Dedifferentiated amniotic fluid mesenchymal stem cell (primary cell): ENCODE results near the gene VSIG10L2.

Source experiments
- DNase-seq: peaks from one replicate; pipeline ENCODE4 v3.0.0-alpha.2; 2016; ENCODE audit errors: extremely low spot score

Gene VSIG10L2

DNA sequence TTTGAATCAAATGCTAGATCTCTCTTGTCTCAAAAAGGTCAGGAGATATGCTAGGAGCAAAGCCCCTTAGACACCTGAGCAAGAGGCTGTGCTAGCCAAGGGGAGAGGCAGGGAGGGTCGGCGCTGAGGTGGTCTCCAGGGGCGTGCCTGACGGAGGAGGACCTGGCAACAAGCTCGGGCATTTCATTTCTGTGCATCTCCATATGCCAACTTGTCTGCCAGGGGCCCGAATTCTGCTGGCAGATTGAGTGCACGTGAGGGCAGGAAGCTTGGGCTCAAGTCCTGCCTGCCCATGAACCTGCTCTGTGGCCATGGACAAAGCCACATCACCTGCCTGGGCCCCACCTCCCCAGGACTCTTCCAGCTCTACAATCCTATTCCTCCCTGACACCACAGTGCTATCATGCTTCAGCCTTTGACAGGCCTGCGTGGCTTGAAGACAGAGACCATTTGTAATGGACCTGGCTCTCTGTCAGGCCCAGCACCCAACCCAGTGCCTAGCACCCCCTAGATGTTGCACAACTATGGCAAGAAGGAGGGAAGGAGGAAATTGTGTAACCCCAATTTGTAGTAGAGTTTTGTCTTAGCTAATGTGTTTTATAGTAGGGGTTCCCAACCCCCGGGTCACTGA is 16.3 kb upstream of the VSIG10L2 start:
- DNase-seq, result no peak

DNA sequence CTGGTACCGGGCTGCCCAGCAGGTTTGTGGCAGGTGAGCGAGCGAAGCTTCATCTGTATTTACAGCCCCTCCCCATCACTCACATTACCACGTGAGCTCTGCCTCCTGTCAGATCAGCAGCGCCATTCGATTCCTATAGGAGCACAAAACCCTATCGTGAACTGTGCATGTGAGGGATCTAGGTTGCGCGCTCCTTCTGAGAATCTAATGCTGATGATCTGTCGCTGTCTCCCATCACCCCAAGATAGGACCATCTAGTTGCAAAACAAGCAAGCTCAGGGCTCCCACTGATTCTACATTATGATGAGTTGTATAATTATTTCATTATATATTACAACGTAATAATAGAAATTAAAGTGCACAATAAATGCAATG is 15.8 kb upstream of the VSIG10L2 start:
- DNase-seq, result no peak

DNA sequence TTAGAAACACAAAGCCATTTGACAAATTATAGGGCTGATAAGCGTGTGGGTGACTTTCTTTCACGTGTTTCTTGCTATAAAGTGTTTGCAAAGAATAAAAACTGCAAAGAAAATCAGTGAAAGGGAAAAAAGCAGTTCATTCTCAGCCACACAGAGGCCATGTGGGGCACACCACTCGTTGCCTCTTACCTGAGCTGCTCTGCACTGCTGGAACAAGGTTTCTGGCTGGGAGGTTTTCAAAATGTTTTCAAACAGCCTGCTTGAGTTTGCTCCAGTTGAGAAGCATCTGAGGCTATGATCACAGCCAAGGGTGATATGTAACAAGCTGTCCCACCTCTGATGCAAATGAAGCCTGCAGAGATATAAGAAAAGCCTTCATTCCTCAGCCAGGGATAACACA is 14.7 kb upstream of the VSIG10L2 start:
- DNase-seq, result no peak

DNA sequence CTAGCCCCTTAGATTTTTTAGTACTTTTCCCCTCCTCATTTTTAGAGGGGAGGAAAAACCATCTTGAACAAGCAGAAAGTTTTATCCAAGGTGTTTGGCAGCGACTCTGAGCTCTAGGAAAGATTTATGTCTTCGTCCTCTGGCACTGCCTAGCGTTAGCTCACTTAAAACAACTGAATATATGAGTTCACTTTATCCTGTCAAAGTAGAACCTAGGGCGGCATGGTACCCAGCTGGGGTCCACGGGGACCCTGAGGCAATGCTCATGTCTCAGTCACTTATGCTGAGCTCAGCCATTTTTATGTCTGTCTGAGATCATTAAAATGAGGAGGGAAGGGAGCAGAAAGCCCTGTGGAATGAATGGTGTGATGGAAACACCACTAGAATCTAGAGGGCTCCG is 14.2 kb upstream of the VSIG10L2 start:
- no peak for DNase-seq

DNA sequence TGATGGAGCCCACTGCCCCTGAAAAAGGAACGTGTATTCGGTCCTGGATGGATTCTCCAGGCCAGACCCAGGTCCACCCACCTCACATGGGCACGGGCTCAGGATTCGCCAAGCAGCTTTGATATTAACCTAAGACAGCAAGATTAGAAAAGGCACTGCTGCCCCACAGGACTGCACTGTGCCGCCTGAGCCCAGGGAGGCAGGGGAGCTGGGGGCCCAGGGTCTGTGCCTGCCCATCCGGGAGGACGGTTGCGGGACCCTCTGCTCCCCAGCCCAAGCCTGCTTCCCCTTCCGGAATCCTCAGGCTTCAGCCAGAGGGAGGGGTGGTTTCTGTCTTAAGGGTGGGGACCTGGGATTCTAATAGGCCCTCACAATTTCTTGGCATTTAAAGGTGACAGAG is 13.5 kb upstream of the VSIG10L2 start:
- DNase-seq, result no peak

DNA sequence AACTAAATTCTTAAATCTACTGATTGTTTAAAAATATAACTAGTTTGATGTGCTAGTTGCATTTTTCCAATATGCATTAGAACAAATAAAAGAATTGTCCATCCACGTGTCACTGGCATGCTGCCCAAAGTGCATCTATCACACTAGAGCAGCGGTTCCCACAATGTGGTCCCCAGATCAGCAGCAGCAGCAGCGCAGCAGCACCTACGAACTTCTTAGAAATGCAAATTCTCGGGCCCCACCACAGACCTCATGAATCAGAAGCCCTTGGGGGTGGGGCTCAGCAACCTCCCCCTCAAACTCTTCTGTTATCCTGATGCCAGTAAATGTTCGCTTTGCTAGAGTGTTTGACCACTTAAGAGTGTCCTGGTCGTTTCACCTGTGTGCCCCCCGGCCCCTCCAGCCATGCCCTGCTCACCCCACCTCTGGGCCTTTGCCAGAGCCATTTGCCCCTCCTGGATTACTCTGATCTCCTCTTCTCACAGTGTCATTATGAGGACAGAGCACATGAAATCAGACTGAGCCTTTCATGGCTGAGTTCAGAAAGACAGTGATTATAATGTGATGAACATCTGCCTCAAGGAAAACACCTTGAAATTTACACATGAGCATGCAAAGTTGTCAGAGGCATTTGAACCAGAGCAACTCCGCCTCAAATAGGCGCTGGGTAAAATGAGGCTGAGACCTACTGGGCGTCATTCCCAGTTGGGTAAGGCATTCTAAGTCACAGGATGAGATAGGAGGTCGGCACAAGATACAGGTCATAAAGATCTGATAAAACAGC is 12.6 kb upstream of the VSIG10L2 start:
- no peak for DNase-seq

DNA sequence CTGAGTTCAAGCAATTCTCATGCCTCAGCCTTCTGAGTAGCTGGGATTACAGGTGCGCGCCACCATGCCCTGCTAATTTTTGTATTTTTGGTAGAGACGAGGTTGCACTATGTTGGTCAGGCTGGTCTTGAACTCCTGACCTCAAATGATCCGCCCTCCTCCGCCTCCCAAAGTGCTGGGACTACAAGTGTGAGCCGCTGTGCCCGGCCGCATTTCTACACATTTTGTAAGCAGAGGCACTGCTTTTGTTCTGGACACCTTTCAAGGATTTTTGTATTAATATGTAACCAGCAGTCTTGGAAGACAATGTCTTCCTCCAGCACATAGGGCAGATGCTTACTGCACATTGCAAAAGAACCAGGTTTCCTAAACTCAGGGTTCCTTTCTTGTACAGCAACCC is 11.4 kb upstream of the VSIG10L2 start:
- no peak for DNase-seq

DNA sequence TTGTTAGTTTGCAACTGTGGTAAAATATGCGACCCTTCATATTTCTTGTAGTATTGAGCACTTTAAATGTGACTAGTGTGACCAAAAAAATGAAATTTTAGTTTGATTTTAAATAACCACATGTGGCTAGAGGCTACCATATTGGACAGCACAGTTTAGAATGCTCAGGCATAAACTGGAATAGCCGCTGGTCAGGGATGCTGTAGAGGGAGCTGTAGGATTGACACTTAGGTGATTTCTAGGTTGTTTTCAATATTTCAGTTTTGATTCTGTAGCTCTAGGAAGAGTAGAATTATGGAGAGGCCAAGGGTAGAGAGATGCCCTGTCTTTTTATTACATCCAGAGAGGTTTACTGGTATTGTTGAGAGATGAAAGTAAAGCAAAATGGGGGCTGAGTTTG is 10.8 kb upstream of the VSIG10L2 start:
- no peak for DNase-seq

DNA sequence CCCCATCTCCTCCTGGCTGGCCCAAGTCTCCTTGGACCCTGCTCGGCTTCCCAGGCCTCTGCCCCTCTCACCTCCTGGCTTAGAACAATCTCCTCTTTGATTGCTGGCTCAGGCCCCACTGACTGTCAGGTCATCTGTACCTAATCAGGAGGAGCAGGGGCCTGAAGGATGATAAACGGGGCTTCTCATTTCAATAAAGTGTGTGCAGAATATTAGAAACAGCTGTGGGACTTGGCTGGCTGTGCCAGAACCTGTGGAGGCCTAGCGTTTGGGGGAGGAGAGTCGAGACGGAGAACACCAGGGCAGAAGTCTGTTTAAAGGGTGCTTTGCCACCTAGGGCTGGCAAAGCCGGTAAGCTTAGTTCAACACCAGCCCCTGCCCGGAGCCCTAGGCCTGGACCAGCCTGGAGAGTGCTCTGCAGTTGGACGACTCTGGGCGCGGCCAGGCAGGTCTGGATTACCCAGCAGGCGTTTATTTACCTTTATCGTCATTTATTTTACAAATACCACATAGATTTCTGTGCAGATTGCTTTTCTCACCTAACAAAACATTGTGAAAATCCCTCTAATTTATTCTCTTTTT is 10.1 kb upstream of the VSIG10L2 start:
- no peak for DNase-seq

DNA sequence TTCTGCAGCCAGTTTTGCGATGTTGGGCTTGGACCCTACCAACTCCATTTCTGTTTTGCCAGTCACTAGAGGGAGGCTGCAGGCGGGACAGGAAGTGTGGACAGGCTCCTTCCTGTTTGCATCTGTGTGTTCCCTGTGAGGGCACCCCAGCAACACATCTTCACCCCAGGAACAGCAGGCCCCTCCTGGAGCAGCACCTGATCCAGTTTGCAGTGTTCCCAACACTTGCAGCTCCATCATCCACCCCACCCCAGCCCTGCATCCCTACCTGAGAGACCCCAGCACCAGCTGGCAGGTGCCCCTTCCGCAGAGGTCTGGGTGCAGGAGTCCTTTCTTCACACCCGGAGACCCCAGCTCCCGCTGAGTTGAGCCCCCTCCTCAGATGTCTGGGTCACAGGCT is 7.4 kb upstream of the VSIG10L2 start:
- DNase-seq, result no peak

DNA sequence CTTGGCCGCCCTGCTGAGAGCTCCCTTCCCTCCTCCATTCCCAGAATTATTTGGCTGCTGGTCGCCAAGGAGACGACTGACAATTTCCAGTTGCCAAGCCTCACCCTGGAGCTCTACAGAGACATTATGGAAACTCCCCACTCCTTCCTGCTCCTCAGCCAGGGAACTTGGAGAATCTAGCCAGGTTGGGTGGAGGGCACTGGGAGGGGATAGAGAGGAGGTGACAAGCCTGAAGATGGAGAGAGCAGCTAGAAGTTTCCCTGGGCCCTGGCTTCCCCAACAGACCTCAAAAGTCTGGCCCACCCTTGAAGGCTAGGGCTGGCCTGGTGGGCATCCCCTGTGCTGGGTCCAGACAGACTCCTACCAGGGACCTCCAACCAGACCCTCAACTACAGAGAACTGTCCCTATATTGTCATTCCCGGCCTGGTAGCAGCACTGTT is 6.7 kb upstream of the VSIG10L2 start:
- no peak for DNase-seq

DNA sequence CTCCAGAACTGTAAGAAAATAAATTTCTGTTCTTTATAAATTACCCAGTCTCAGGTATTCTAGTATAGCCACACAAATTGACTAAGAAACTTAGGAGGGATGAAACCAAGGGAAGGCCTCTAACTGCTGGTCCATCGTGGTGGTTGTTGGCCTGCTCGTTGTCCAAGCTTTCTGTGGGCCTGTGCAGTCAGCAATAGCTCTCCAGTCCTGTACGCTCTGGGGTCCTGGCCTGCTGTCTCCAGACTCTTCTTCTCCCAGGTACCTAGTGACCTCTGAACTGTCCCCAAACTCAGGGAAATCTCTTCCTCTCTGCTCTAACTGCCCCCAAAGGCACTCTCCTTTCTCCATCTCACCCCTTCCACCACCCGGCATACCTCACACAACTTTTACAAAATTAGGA is 5.7 kb upstream of the VSIG10L2 start:
- no peak for DNase-seq

DNA sequence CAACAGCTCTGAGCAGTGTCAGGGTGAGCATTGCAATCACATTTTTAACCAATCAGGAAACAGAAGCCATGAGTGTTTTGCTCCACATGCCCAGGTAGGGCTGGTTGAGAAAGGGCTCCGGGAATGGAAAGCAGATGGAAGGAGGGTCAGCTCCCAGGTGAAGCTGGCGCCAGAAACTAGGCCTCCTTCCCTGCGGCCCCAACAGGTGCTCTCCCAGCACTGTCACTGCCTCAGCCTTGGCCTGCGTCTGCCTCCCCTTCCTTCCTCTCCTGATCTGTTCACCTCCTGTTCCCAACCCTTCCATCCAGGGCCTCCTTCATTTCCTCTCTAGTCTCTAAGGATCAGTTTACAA is 4.6 kb upstream of the VSIG10L2 start:
- DNase-seq, result no peak

DNA sequence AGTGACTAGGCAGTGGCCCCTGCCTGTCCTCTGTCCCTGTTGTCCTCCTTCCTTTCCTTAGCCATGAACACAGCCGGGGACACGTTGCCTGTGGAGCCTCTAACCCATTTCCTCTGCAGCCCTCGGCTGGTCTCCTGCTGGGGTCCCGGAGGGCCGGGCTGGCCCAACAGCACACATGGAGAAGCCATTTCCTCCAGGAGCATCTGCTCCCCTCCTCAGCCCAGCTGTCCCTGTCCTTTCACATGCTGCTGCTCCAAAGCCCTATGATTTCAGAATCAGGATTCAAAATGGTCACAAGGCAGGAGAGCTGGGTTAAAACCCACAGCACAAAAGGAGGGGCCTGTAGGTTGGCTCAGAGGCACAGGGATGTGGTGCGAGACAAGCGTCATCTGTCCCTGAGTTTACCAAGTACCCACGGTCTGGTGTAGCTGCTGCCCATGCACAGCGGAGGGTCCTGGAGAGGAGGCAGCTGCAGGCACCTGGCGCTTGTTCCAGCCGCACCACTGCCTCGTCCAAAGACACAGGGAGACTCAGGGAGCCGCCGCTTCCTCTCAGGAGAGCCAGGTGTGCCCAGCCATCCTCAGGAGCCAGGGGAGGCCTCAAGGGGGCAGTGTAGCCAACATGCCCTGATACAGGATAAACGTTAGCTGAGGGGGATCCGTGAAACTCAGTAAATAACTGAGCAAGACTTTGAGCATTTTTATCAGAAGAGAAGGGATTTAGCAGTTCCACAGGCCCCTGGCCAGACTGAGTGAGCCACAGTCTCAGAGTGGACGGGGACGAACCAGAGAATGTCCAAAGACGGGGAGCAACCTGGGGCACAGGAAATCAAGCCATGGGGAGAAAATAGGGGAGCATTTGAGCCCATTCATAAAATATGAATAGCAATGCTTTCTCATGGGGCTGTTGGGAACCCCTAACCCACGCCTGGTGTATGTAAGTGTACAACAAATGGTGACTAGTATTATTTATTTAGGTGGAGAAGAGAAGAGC is 3.9 kb upstream of the VSIG10L2 start:
- no peak for DNase-seq

DNA sequence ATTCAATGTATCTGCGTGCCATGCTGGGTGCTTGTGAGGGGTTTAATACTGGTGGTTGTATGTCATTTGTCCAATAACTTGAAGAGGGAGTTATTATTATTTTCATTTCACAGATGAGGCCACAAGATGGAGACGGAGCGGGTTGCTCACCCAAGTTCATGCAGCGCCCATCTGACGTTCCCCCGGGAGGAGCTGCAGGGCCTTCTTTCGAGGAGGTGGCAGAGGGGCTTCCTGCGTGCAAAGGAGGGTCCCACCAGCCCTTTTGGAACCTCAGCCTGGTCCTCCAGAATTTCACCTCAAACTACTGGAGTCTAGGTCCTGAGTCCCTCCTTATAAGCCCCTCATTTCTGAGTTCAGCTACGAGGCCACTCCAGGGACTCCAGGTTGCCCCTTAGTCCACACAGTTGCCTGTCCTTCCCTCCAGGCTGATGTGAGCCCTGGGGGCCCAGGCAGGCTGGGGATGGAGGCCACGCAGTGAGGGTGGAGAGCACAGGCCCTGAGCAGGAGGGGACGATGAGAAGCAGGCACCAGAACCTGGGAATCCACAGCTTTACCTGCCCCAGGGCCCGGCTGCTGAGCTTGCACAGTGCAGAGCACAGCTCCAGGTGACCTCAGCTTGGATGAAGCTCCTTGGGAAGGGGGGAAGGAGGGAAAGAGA is 2.9 kb upstream of the VSIG10L2 start:
- no peak for DNase-seq

DNA sequence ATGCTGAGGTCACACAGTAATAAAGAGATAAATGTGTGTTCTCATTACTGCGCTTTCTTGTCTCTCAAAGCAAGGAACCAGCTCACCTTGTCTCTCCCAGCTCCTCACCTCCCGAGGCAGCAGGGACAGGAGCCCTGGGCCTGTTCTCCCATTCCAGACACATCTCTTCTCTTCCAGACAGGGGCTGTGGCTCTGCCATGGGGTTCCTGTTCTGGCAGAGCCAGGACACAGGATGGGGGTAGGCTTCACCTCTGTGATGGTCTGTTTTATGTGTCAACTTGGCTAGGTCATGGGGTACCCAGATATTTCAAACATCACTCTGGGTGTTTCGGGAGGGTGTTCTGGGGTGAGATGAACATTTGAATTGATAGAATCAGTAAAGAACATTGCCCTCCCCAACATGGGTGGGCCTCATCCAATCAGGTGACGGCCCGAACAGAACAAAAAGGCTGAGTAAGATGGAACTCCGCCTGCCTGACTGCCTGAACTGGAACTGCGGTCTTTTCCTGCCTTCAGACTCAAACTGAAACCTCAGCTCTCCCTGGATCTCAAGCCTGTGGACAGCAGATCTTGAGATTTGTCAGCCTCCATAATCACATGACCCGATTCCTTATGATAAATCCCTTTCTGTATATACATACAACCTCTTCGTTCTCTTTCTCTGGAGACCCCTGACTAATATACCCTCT is 2.0 kb upstream of the VSIG10L2 start:
- no peak for DNase-seq

DNA sequence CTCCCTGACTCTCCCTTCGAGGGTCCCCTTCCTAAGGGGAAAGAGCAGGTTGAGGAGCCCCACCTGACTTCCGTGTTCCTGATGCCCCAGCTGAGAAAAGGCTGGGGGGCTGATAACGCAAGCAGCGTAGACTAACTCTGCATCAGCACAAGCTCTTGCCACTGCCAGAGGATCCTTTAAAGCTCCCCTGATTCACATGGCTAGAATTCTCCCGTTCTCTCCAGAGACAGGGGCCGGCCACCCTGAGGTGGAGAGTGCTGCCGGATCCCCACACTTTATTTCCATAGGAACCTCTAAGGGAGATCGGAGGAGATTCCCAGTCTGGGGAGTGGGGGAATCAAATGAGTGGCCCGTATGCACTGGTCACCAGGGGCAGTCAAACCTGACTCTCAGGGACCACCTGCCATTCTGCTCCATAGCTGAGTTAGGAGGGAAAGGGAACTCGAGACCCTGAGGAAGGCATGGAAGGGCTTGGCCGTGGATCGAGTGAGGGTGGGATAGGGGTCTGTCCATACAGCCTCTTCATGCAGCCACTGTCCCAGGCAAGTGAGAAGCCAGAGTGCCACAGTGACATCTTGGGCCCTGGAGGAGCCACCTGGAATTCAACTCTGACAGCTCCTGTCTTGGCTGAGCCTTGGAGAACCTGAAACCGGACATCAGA is 1.4 kb upstream of the VSIG10L2 start:
- no peak for DNase-seq

DNA sequence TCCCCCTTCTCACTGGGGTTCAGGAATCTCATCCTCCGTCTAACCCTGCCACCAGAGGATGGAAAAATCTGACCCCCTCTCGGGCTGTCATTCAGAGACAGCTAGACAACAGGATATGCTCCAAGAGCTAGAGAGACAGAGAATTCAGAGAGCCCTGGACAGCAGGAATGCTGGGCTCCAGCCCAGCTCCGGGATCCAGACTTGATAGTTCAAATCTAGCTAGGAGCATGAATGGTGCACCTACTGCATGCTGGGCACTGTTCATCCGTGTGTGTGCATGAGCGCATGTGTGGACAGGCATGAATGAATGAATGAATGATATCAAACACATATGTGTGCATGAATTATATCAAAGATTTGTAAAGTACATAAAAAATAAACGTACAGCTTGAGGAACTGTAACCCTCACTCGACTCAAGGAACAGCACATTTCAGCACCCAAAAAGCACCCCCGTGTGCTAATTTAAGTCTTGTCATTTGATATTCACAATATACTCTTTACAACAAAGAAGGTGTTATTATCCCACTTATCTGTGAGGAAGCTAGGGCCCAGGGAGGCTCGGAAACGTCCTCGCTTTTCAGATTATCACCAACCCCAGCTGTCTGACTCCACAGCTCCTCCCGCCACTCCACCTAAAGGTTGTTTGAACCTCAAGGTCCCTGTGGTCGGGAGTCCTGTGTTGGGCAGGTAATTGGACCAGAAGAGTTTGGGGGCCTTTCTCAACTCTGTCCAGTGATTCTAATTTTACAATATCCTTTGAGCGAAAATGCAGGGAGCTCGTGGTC is 640 bp upstream of the VSIG10L2 start:
- no peak for DNase-seq

DNA sequence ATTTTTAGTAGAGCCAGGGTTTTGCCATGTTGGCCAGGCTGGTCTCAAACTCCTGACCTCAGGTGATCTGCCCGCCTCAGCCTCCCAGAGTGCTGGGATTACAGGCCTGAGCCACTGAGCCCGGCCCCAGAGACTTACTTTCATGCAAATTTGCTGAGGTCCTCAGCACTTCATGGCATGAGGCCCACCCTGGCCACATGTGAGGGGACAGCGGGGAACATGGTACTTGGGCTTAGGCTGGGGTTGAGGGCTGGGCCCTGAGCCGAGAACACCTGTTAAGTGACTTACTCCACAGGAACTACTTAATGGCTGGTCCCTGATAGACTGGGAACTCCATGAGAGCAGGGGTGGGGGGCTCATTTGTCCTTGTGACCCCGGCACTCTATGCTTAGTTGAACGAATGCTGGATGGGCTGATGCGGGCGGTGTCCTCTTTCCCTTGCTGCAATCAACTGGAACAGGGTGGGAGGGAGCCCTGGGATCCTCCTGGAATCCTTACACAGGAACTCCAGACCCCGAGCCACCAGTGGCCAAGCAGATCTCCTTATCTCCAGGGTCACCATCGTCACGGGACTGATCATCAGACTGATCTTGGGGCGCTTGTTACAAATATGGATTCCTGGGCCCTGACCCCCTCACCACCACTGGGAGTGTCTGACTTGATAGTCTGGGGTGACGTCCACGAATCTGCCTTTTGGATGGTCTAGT is 1.0 kb downstream of the VSIG10L2 start:
- DNase-seq, result no peak
